ENCODE measurements around the gene SHC4. TPM values are rescaled to one million over a fixed set of nuclear protein-coding genes. Genes with fewer than 3 reads are reported as not detected.

The SHC4 gene
- total and polyA plus RNA-seq, 2 of the 13 experiments (the other 11 are each of a cell fraction or from before 2014, with no cell fraction given), result 0.04 TPM; not detected in 1

DNA sequence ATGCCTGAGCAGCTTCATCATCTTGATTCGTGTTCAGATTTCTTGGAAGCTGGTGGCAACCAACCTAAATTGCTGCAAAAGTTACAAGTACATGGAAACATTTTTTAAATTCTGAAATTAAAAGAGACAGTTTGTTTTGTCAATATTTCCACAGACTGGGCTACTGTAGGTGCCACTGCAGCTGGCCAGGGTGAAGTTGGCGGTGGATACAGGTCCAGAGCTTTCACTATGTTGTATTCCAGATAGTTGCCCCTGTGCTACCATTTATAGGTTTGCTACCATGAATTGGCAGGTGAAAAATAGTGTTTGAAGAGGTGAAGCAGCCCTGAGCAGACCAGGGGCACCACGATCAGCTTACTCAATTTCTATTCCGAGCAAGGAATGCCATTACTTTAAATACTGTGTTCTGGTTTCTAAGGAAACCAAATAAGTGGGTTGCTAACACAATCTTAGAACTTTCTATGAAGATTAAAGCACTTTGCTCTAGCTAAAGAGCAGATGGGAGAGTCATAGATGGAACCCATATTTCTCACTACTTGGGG is 21.2 kb upstream of the SHC4 start (continued):
- TF ChIP-seq, protein P1, sequence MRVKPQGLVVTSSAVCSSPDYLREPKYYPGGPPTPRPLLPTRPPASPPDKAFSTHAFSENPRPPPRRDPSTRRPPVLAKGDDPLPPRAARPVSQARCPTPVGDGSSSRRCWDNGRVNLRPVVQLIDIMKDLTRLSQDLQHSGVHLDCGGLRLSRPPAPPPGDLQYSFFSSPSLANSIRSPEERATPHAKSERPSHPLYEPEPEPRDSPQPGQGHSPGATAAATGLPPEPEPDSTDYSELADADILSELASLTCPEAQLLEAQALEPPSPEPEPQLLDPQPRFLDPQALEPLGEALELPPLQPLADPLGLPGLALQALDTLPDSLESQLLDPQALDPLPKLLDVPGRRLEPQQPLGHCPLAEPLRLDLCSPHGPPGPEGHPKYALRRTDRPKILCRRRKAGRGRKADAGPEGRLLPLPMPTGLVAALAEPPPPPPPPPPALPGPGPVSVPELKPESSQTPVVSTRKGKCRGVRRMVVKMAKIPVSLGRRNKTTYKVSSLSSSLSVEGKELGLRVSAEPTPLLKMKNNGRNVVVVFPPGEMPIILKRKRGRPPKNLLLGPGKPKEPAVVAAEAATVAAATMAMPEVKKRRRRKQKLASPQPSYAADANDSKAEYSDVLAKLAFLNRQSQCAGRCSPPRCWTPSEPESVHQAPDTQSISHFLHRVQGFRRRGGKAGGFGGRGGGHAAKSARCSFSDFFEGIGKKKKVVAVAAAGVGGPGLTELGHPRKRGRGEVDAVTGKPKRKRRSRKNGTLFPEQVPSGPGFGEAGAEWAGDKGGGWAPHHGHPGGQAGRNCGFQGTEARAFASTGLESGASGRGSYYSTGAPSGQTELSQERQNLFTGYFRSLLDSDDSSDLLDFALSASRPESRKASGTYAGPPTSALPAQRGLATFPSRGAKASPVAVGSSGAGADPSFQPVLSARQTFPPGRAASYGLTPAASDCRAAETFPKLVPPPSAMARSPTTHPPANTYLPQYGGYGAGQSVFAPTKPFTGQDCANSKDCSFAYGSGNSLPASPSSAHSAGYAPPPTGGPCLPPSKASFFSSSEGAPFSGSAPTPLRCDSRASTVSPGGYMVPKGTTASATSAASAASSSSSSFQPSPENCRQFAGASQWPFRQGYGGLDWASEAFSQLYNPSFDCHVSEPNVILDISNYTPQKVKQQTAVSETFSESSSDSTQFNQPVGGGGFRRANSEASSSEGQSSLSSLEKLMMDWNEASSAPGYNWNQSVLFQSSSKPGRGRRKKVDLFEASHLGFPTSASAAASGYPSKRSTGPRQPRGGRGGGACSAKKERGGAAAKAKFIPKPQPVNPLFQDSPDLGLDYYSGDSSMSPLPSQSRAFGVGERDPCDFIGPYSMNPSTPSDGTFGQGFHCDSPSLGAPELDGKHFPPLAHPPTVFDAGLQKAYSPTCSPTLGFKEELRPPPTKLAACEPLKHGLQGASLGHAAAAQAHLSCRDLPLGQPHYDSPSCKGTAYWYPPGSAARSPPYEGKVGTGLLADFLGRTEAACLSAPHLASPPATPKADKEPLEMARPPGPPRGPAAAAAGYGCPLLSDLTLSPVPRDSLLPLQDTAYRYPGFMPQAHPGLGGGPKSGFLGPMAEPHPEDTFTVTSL (CRISPR knock-in tag; IDR thresholded peaks at IDR 0.05; ENCODE audit: borderline replicate concordance), result no peak
- TF ChIP-seq, protein P2, sequence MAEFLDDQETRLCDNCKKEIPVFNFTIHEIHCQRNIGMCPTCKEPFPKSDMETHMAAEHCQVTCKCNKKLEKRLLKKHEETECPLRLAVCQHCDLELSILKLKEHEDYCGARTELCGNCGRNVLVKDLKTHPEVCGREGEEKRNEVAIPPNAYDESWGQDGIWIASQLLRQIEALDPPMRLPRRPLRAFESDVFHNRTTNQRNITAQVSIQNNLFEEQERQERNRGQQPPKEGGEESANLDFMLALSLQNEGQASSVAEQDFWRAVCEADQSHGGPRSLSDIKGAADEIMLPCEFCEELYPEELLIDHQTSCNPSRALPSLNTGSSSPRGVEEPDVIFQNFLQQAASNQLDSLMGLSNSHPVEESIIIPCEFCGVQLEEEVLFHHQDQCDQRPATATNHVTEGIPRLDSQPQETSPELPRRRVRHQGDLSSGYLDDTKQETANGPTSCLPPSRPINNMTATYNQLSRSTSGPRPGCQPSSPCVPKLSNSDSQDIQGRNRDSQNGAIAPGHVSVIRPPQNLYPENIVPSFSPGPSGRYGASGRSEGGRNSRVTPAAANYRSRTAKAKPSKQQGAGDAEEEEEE (CRISPR knock-in tag; IDR thresholded peaks at IDR 0.05; ENCODE audit: borderline replicate concordance), result no peak

DNA sequence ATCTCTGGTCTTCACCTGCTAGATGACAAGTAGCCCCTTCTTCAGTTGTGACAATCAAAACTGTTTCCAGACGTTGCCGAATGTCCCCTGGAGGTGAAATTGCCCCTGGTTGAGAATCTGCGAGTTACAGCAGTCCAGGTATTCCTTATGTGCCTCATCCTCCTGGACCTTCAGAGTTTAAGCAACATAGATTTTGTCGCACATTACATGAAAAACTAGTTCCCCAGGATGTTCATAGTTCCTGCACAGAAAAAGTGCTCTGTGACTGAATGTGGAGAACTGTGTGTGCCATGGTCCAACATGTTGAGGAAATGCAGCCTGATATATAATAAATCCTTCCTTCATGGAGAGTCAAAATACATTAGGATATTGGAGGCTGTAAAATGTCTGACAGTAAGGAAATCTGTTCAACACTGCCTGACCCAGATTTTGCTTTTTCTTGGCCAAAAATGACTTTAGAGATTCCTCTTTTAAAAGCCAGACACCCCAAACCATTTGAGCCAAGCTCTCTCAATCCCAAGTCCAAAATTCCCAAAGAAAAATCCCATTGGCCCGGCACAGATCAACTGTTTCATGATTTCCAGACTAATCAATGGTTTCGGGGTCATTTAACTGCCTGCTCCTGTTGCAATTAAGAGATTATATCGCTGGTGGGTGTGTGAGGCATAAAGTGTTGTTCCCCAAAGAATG is 20.4 kb upstream of the SHC4 start:
- H3K4me2 ChIP-seq (ENCODE audit: low read depth, low read length), result no peak overlapping the region
- H3K9ac ChIP-seq (ENCODE audit: insufficient read depth, low read depth, low read length), result no peak overlapping the region
- in situ Hi-C loops (cut with HindIII; ENCODE audit: extremely low pct_ligation_motif_present, low pct_unique_long_range_greater_than_20kb) (no loop called here), intact Hi-C loops (cut with micrococcal nuclease; ENCODE audit: unreplicated experiment) (no loop called here)
- H3K4me3 ChIP-seq (replicated peaks in 1 of 3; ENCODE audit: insufficient read depth in 1 of 3, low read depth in 2 of 3, low read length in 3 of 3), result no peak overlapping the region
- ChIA-PET POLR2A (no interaction called here), CTCF (ENCODE audit: low intra/inter-chr PET ratio, low total read pairs) (no interaction called here)
- H3K36me3 ChIP-seq (replicated peaks in 1 of 2; ENCODE audit: control insufficient read depth in 1 of 2, insufficient read depth in 2 of 2, low read length in 2 of 2), result no peaks in the 10 kb centered on the region
- H3K27ac ChIP-seq (ENCODE audit: extremely low read length, insufficient read depth, low read length), result no peak overlapping the region
- 0 out of 5 replicates have a peak, but pooled peaks cover 0 to 12% of the 10 kb centered on the region in 2 experiments for H3K27me3 ChIP-seq (ENCODE audit: control insufficient read depth in 1 of 2, insufficient read depth in 2 of 2, low read length in 2 of 2)
- H4K20me1 ChIP-seq (ENCODE audit: insufficient read depth, low read length), result no peaks in the 10 kb centered on the region
- no peak overlapping the region for H2AFZ ChIP-seq (ENCODE audit: low read length)
- WGBS (ENCODE audit: low lambda C conversion rate), result 37% methylated on average over 7 of the region's 7 CpGs
- FAIRE-seq, result no peak
- ATAC-seq, result no peak
- H3K79me2 ChIP-seq (ENCODE audit: insufficient read depth, low read length), result no peaks in the 10 kb centered on the region
- peaks cover 10% of the 10 kb centered on the region for H3K4me1 ChIP-seq (ENCODE audit: insufficient read depth, low read length)
- DNase-seq (ENCODE audit: low spot score), result no peak
- BruUV-seq (replicated peaks), result no TSS peak
- H3K9me3 ChIP-seq (ENCODE audit: low read length), result no peaks in the 10 kb centered on the region
- TF ChIP-seq ZNF598 (CRISPR knock-in tag; IDR thresholded peaks at IDR 0.05; ENCODE audit: borderline replicate concordance) (no peak), EED (CRISPR knock-in tag; IDR thresholded peaks at IDR 0.05) (no peak), ZNF777 (CRISPR knock-in tag; IDR thresholded peaks at IDR 0.05) (no peak), MIXL1 (CRISPR knock-in tag; IDR thresholded peaks at IDR 0.05) (no peak), ZNF207 (IDR thresholded peaks at IDR 0.05; ENCODE audit: borderline replicate concordance) (no peak), PTBP1 (IDR thresholded peaks at IDR 0.05; ENCODE audit: low read depth, low read length, poor library complexity, severe bottlenecking) (no peak), HOXA7 (CRISPR knock-in tag; IDR thresholded peaks at IDR 0.05) (no peak), TBP (CRISPR knock-in tag; IDR thresholded peaks at IDR 0.05) (no peak), ZNF850 (CRISPR knock-in tag; conservative IDR thresholded peaks at IDR 0.05) (no peak)
- TF ChIP-seq, protein P3, sequence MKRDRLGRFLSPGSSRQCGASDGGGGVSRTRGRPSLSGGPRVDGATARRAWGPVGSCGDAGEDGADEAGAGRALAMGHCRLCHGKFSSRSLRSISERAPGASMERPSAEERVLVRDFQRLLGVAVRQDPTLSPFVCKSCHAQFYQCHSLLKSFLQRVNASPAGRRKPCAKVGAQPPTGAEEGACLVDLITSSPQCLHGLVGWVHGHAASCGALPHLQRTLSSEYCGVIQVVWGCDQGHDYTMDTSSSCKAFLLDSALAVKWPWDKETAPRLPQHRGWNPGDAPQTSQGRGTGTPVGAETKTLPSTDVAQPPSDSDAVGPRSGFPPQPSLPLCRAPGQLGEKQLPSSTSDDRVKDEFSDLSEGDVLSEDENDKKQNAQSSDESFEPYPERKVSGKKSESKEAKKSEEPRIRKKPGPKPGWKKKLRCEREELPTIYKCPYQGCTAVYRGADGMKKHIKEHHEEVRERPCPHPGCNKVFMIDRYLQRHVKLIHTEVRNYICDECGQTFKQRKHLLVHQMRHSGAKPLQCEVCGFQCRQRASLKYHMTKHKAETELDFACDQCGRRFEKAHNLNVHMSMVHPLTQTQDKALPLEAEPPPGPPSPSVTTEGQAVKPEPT (CRISPR knock-in tag; IDR thresholded peaks at IDR 0.05; ENCODE audit: low read depth), result no peak
- TF ChIP-seq, protein P4, sequence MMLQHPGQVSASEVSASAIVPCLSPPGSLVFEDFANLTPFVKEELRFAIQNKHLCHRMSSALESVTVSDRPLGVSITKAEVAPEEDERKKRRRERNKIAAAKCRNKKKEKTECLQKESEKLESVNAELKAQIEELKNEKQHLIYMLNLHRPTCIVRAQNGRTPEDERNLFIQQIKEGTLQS (CRISPR knock-in tag; IDR thresholded peaks at IDR 0.05), result no peak
